ENCODE results near the gene CTTNBP2.
A peak's percentile ranks its signal among the peaks of the same experiment; 100 is the strongest.

CTTNBP2 gene

DNA sequence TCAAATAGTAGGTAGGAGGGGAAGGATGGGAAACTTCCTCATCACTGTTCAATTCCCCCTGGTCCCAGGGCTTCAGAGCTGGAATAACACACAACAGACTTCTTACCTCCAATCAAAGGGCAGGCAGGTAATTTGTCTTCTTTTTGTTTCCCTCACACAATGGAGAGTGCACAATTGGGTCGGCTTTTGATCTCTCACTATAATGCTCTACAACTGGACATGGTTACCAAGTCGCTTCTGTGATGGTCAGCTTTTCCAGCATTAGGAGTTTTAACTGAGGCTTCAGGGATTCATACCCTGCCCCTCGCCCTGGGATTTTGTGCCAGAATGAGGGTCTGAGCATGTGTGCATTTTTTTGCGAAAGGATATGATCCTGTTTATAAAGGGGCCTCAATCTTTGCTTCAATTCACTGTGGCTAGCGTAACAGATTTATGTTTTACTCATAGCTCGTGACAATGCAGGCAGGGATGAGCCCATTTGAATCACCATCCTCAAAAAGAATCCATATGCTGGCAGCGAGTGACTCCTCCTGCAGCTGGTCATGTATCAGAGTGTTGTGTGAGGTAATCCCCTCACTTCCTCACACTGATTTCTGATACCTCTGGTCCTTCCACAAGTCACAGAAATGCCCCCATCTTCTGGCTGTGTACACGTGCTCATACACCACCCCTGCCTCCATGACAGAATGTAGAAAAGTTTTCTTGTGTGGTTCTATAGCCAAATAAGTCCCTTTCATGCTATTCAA, 189.6 kb downstream of the CTTNBP2 start:
- no peak for TF ChIP-seq CTCF (IDR thresholded peaks at IDR 0.05; ENCODE audit: control insufficient read depth, extremely low read depth, insufficient read depth)
- no peak for DNase-seq (ENCODE audit: low read depth)
- H3K4me3 ChIP-seq (ENCODE audit: low read depth, low read length), result no peak overlapping the region

- no peak for DNase-seq (ENCODE audit: low read depth)
- no peak for TF ChIP-seq CTCF (IDR thresholded peaks at IDR 0.05; ENCODE audit: control insufficient read depth, extremely low read depth, insufficient read depth)
- no peak overlapping the region for H3K4me3 ChIP-seq (ENCODE audit: low read depth, low read length)
Observed at GRCh38 chr7:117682681-117683385, 190.4 kb downstream of the CTTNBP2 start.

- no peak for DNase-seq (ENCODE audit: low read depth)
- no peak overlapping the region for H3K4me3 ChIP-seq (ENCODE audit: low read depth, low read length)
- no peak for TF ChIP-seq CTCF (IDR thresholded peaks at IDR 0.05; ENCODE audit: control insufficient read depth, extremely low read depth, insufficient read depth)
Observed at GRCh38 chr7:117679120-117679519, 194.1 kb downstream of the CTTNBP2 start.

- H3K4me3 ChIP-seq (ENCODE audit: low read depth, low read length), result no peak overlapping the region
- no peak for TF ChIP-seq CTCF (IDR thresholded peaks at IDR 0.05; ENCODE audit: control insufficient read depth, extremely low read depth, insufficient read depth)
- DNase-seq (ENCODE audit: low read depth), result no peak
Observed at GRCh38 chr7:117675497-117676435, 197.5 kb downstream of the CTTNBP2 start.

- no peak for TF ChIP-seq CTCF (IDR thresholded peaks at IDR 0.05; ENCODE audit: control insufficient read depth, extremely low read depth, insufficient read depth)
- peak; percentile 23 for DNase-seq (ENCODE audit: low read depth)
Observed at GRCh38 chr7:117674617-117675016, 198.6 kb downstream of the CTTNBP2 start.

GRCh38 chr7:117673839-117674238, 199.4 kb downstream of the CTTNBP2 start:
- DNase-seq (ENCODE audit: low read depth), result peak; percentile 69
- H3K4me3 ChIP-seq (ENCODE audit: low read depth, low read length), result no peak overlapping the region

More at GRCh38 chr7:117674617-117675016, 198.6 kb downstream of the CTTNBP2 start:
- no peak overlapping the region for H3K4me3 ChIP-seq (ENCODE audit: low read depth, low read length)

More at GRCh38 chr7:117673839-117674238, 199.4 kb downstream of the CTTNBP2 start:
- peak; percentile 51 for TF ChIP-seq CTCF (IDR thresholded peaks at IDR 0.05; ENCODE audit: control insufficient read depth, extremely low read depth, insufficient read depth)

All from LNCaP clone FGC (cell line).